Nephron (organoid): ENCODE results near the gene CGRRF1.

Experiments used
- H3K27ac Mint-ChIP-seq, 3 experiments: 2 replicates each; pipeline ENCODE4 v1.8.0; 2020; ENCODE audit warnings: mixed read lengths in 3 of 3, mild to moderate bottlenecking in 2 of 3, moderate library complexity in 1 of 3
- H3K27me3 Mint-ChIP-seq: 2 replicates; pipeline ENCODE4 v1.8.0; 2021; ENCODE audit warnings: low read depth, mild to moderate bottlenecking, moderate library complexity, mixed read lengths
- H3K36me3 Mint-ChIP-seq: 2 replicates; pipeline ENCODE4 v1.8.0; 2020; ENCODE audit warnings: low read depth, mixed read lengths
- H3K4me1 Mint-ChIP-seq: 2 replicates; pipeline ENCODE4 v1.8.0; 2020; ENCODE audit warnings: mixed read lengths
- H3K4me3 Mint-ChIP-seq, 3 experiments: 2 replicates each; pipeline ENCODE4 v1.8.0; 2020; ENCODE audit warnings: mild to moderate bottlenecking in 3 of 3, mixed read lengths in 3 of 3, moderate library complexity in 2 of 3
- H3K9me3 Mint-ChIP-seq: 2 replicates; pipeline ENCODE4 v1.8.0; 2020; ENCODE audit warnings: mixed read lengths
- CTCF ChIP-seq, 3 experiments: fragments of 200-600 bp; sonication (generic); IDR thresholded peaks; one replicate each; pipeline ENCODE4 v1.5.0; 2021; ENCODE audit warnings: antibody characterized with exemption in 3 of 3; ENCODE audit not compliant: unreplicated experiment in 3 of 3

CGRRF1 gene

DNA sequence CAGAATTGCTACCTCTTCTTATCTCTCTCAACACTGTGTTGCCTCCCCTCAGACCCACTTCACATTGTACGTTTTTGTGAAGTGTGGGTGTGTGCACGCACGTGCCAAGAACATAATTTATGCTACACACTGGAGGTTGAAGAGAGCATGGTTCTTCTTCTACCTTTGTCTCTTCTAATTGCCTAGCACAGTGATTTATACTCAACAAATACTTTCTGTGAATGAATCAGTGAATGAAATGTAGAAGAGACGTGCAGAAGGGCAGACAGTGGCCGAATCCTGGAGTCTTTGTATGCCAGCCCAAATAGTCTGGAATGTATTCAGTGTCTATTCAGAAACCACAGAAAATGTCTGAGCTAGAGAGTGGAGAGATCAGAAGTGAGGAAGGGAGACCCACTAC is 52.6 kb downstream of the CGRRF1 start:
- Mint-ChIP-seq H3K27ac (no peak overlapping the region), H3K36me3 (no peaks in the 10 kb centered on the region), H3K4me3 (no peak overlapping the region), H3K27me3 (peaks cover 10% of the 10 kb centered on the region), H3K9me3 (no peaks in the 10 kb centered on the region), H3K4me1 (peaks cover 6% of the 10 kb centered on the region)
- no peak for TF ChIP-seq CTCF (IDR thresholded peaks at IDR 0.05; ENCODE audit: unreplicated experiment in 3 of 3)

- Mint-ChIP-seq H3K27ac (peak overlapping the region; percentile 49 to 85 (median 73)), H3K4me1 (peaks cover 17% of the 10 kb centered on the region), H3K4me3 (peak overlapping the region; percentile 81 to 91 (median 88)), H3K36me3 (no peaks in the 10 kb centered on the region), H3K9me3 (no peaks in the 10 kb centered on the region), H3K27me3 (peaks cover 4% of the 10 kb centered on the region)
- peak; percentile 83 to 96 (median 86) for TF ChIP-seq CTCF (IDR thresholded peaks at IDR 0.05; ENCODE audit: unreplicated experiment in 3 of 3)
These were observed 54.6 kb downstream of the CGRRF1 start for GRCh38 chr14:54564071-54564867.

DNA sequence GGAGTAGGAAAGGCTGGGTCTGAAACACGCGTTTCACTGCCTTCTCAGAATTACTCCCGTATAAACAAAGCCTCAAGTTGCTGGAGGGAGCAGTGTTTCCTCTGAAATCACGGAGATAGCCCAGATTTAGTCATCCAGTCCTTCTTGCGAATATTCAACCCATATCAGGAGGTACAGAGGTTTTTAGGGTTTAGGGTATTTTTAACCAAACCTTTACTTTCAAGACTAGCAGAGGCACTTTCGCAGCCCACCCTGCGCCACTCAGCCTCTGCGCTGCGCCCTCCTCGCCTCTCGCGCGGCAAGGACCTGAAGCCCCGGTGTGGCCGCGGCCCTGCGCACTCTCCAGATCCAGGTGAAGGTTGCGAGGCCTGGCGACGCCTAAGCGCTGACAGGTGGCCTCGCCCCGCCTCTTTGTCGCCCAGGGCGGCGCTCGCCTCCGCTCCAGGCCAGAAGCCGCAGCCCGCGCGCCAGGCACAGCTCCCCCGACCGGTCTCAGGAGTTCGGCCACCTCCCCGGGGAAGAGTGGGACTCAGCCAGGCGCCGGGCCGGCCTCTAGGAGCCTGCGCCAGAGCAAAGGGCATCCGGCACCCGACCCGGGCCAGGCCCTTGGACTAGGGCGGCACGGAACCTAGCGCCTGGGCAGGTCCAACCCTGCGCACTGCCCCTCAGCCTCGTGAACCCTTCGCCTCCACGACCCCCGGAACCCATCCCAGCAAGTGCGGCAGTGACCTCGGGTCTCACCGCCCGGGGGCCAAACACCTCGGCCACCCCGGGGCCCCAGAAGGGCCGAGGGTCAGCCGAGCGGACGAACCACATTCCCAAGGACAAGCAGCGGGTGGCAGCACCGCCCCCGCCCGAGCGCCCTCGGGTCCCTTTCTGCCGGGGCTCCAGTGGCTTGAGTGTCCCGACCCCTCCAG is 55.4 kb downstream of the CGRRF1 start:
- TF ChIP-seq CTCF (IDR thresholded peaks at IDR 0.05; ENCODE audit: unreplicated experiment in 3 of 3): peak in 2 of 3 experiments; percentile 15 to 22
- no peaks in the 10 kb centered on the region for H3K9me3 Mint-ChIP-seq
- peaks cover 24% of the 10 kb centered on the region for H3K4me1 Mint-ChIP-seq
- peaks cover 3% of the 10 kb centered on the region for H3K36me3 Mint-ChIP-seq
- peaks cover 4% of the 10 kb centered on the region for H3K27me3 Mint-ChIP-seq
- H3K4me3 Mint-ChIP-seq: peak overlapping the region; percentile 88 to 91 (median 89)
- peak overlapping the region; percentile 49 to 94 (median 85) for H3K27ac Mint-ChIP-seq

DNA sequence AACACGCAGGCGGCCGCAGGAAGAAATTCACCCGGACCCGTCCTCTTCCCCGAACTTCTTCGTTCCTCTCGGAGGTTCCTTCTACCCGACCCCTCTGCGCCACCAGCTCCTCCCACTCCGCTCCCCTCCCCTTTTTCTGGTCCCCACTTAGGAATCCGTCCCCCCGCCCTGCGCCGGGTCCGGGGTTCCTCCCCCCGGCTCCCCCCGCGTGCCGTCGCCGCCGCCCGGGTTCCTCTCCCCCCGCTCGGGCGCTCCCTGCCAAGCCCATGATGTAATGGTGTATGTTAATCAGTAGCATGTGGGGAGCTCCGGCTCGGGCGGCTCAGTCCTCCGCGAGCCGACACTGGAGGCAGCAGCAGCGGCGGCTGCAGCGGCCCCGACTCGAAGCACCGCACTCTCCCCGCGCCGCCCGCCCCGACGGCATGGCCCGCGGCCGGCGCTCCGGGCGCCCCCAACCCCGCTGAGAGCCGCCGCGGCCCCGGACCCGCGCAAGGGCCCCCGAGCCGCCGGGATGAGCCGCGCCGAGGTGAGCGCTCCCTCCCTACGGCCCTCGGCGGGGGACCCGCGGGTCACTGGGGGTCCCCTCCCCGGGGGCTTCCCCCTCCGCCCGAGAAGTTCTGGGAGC is 56.2 kb downstream of the CGRRF1 start:
- peaks cover 28% of the 10 kb centered on the region for H3K4me1 Mint-ChIP-seq
- H3K4me3 Mint-ChIP-seq: peak overlapping the region; percentile 88 to 91 (median 89)
- peak overlapping the region in 2 of 3 experiments; percentile 81 to 94 for H3K27ac Mint-ChIP-seq
- H3K9me3 Mint-ChIP-seq: no peaks in the 10 kb centered on the region
- peaks cover 1% of the 10 kb centered on the region for H3K27me3 Mint-ChIP-seq
- peaks cover 7% of the 10 kb centered on the region for H3K36me3 Mint-ChIP-seq
- no peak for TF ChIP-seq CTCF (IDR thresholded peaks at IDR 0.05; ENCODE audit: unreplicated experiment in 3 of 3)

DNA sequence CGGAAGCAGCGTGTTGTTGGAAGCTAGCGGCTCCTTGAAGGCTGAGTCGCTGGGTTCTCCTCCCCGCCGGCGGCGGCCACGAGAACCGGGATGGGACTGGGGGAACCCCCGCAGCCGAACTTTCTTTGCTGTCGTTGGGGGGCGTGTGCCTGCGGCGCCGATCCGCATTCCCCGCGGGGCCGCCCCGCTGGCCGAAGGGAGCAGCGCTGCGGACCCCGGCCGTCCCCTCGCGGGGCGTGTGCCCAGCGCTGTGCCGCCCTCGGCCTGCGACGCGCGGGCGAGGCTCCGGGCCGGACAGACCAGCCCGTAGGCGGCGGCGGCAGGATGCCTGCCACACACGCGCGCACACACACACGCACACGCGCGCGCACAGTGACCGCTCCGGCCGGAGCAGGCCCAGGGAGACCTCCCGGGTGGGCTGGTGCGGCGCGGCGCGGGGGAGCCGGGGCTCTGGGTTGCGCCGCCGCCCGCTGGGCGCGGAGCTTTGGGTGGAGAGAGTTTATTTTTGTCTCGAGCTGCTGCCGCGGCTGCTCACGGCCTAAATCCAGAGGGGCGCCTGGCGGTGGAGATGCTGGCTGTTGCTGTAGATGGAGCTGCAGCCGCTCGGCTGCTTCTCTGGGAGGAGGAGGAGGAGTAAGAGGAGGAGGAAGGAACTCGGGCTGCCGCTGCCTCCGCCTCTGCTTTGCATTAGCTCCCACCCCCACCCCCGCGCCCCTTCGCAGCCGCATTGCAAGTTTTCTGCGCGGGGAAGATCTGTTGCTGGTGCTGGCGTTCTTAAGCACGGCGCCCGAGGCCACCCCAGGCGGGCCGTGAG is 56.9 kb downstream of the CGRRF1 start, which contains the start of gene SAMD4A:
Gene SAMD4A (plus strand): TSS at position 719 of the 814 bp plus-strand sequence. CDS start 789 bp downstream, outside the sequence.
- Mint-ChIP-seq H3K4me1 (peaks cover 28% of the 10 kb centered on the region), H3K9me3 (no peaks in the 10 kb centered on the region), H3K27ac (peak within 1 kb of the TSS; percentile 86 to 96 (median 94)), H3K36me3 (peaks cover 7% of the 10 kb centered on the region), H3K27me3 (no peaks in the 10 kb centered on the region), H3K4me3 (peak within 1 kb of the TSS; percentile 97 to 99 (median 99))
- TF ChIP-seq CTCF (IDR thresholded peaks at IDR 0.05; ENCODE audit: unreplicated experiment in 3 of 3): peak in 2 of 3 experiments; percentile 30 to 31
